Measurements from ENCODE around the gene ZBTB20.
"Not testable (repeated sequence)": the region's sequence is repeated elsewhere in the genome, so short reads cannot be mapped to it uniquely, and the experiment has no call there.

ZBTB20 gene

GRCh38 chr3:115113367-115113766, 33.7 kb downstream of the ZBTB20 start:
- Histone ChIP-seq H2BK120ac (ENCODE audit: low read depth, low read length) (no peak overlapping the region), H4K8ac (ENCODE audit: low read depth, low read length) (no peak overlapping the region), H3K56ac (ENCODE audit: low read length) (no peak overlapping the region), H3K9ac (ENCODE audit: low read length) (no peak overlapping the region), H4K5ac (ENCODE audit: low read length) (no peak overlapping the region), H2BK5ac (ENCODE audit: low read length) (no peak overlapping the region), H3K4me3 (ENCODE audit: low read length) (no peak overlapping the region), H3K36me3 (ENCODE audit: control insufficient read depth, insufficient read depth, low read length) (no peaks in the 10 kb centered on the region), H3K27me3 (ENCODE audit: insufficient read depth, low read length, poor library complexity) (no peaks in the 10 kb centered on the region), H3K79me1 (ENCODE audit: low read length) (no peaks in the 10 kb centered on the region), H3K27ac (ENCODE audit: low read depth, low read length) (no peak overlapping the region), H3K18ac (ENCODE audit: low read length) (no peak overlapping the region), H3K4me2 (ENCODE audit: low read length) (no peak overlapping the region), H3K4ac (ENCODE audit: low read depth, low read length) (no peak overlapping the region), H3K4me1 (ENCODE audit: control insufficient read depth, low read depth, low read length) (no peaks in the 10 kb centered on the region), H3K79me2 (ENCODE audit: control insufficient read depth, insufficient read depth, low read length) (no peaks in the 10 kb centered on the region), H3K23ac (ENCODE audit: low read length) (no peak overlapping the region), H2BK15ac (replicated peaks; ENCODE audit: low read depth) (no peak overlapping the region), H2AK5ac (ENCODE audit: low read length) (no peak overlapping the region)
- no CpG with 5 or more reads among the region's 1 CpG for WGBS (ENCODE audit: extremely low coverage, insufficient coverage, low lambda C conversion rate)
- DNase-seq = no peak

DNA sequence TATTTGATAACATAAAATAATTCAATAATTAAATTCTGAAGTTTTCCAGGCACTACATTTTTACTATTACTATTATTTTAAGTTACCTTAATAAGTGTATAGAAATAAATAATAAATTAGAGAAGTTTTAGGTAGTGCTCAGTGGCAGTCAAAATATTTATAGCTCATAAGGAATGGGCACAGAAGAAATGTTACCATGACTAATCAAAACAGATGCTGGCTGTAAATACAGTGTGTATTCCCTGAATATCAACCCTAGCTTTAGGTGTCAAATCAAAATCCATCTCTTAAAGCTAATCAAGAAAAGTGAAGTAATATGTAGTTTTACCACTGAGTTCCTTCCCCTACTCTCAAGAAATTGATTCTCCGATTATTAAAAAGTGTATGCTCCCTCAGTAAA, 35.5 kb downstream of the ZBTB20 start:
- H3K4me2 ChIP-seq (ENCODE audit: low read length) = no peak overlapping the region
- no peak overlapping the region for H2BK5ac ChIP-seq (ENCODE audit: low read length)
- H3K79me2 ChIP-seq (ENCODE audit: control insufficient read depth, insufficient read depth, low read length) = no peaks in the 10 kb centered on the region
- H3K4ac ChIP-seq (ENCODE audit: low read depth, low read length) = no peak overlapping the region
- WGBS (ENCODE audit: extremely low coverage, insufficient coverage, low lambda C conversion rate) = no CpG with 5 or more reads among the region's 1 CpG
- H3K27me3 ChIP-seq (ENCODE audit: insufficient read depth, low read length, poor library complexity) = no peaks in the 10 kb centered on the region
- no peak overlapping the region for H2AK5ac ChIP-seq (ENCODE audit: low read length)
- no peaks in the 10 kb centered on the region for H3K36me3 ChIP-seq (ENCODE audit: control insufficient read depth, insufficient read depth, low read length)
- H3K4me3 ChIP-seq (ENCODE audit: low read length) = no peak overlapping the region
- H3K9ac ChIP-seq (ENCODE audit: low read length) = no peak overlapping the region
- no peak overlapping the region for H3K27ac ChIP-seq (ENCODE audit: low read depth, low read length)
- no peak overlapping the region for H3K18ac ChIP-seq (ENCODE audit: low read length)
- H3K4me1 ChIP-seq (ENCODE audit: control insufficient read depth, low read depth, low read length) = no peaks in the 10 kb centered on the region
- DNase-seq = no peak
- no peak overlapping the region for H4K8ac ChIP-seq (ENCODE audit: low read depth, low read length)
- H4K5ac ChIP-seq (ENCODE audit: low read length) = no peak overlapping the region
- no peak overlapping the region for H3K56ac ChIP-seq (ENCODE audit: low read length)
- no peak overlapping the region for H3K23ac ChIP-seq (ENCODE audit: low read length)
- no peak overlapping the region for H2BK120ac ChIP-seq (ENCODE audit: low read depth, low read length)
- H3K79me1 ChIP-seq (ENCODE audit: low read length) = no peaks in the 10 kb centered on the region
- H2BK15ac ChIP-seq (replicated peaks; ENCODE audit: low read depth) = no peak overlapping the region

GRCh38 chr3:115110830-115111229, 36.3 kb downstream of the ZBTB20 start:
- Histone ChIP-seq H3K18ac (ENCODE audit: low read length) (no peak overlapping the region), H3K36me3 (ENCODE audit: control insufficient read depth, insufficient read depth, low read length) (no peaks in the 10 kb centered on the region), H3K4me1 (ENCODE audit: control insufficient read depth, low read depth, low read length) (no peaks in the 10 kb centered on the region), H2AK5ac (ENCODE audit: low read length) (no peak overlapping the region), H3K9ac (ENCODE audit: low read length) (no peak overlapping the region), H3K27me3 (ENCODE audit: insufficient read depth, low read length, poor library complexity) (no peaks in the 10 kb centered on the region), H3K79me2 (ENCODE audit: control insufficient read depth, insufficient read depth, low read length) (no peaks in the 10 kb centered on the region), H2BK15ac (replicated peaks; ENCODE audit: low read depth) (no peak overlapping the region), H3K4me2 (ENCODE audit: low read length) (no peak overlapping the region), H3K27ac (ENCODE audit: low read depth, low read length) (no peak overlapping the region), H3K79me1 (ENCODE audit: low read length) (no peaks in the 10 kb centered on the region), H4K5ac (ENCODE audit: low read length) (no peak overlapping the region), H3K23ac (ENCODE audit: low read length) (no peak overlapping the region), H2BK5ac (ENCODE audit: low read length) (no peak overlapping the region), H3K4me3 (ENCODE audit: low read length) (no peak overlapping the region), H3K56ac (ENCODE audit: low read length) (no peak overlapping the region), H4K8ac (ENCODE audit: low read depth, low read length) (no peak overlapping the region), H3K4ac (ENCODE audit: low read depth, low read length) (no peak overlapping the region), H2BK120ac (ENCODE audit: low read depth, low read length) (no peak overlapping the region)
- WGBS (ENCODE audit: extremely low coverage, insufficient coverage, low lambda C conversion rate) = no CpG with 5 or more reads among the region's 5 CpGs
- DNase-seq = no peak

DNA sequence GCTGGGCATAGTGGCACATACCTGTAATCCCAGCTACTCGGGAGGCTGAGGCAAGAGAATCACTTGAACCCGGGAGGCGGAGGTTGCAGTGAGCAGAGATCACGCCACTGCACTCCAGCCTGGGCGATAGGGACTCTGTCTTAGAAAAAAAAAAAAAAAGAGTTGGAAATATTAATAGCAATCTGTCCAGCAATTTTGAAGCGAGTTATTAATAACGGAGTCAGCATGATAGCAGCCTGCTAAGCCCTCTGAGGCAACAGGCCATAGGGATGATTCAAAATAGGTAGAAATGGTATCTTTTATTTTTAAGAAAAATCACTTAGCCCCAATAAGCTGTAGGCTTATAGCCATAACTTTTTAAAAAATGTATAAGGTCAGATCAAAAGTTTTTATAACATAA, 37.0 kb downstream of the ZBTB20 start:
- not testable (repeated sequence) for H2BK15ac ChIP-seq (replicated peaks; ENCODE audit: low read depth); H3K79me2 ChIP-seq (ENCODE audit: control insufficient read depth, insufficient read depth, low read length); H3K18ac ChIP-seq (ENCODE audit: low read length); H3K27ac ChIP-seq (ENCODE audit: low read depth, low read length); H3K79me1 ChIP-seq (ENCODE audit: low read length); DNase-seq; H4K5ac ChIP-seq (ENCODE audit: low read length); H3K4ac ChIP-seq (ENCODE audit: low read depth, low read length); H2BK5ac ChIP-seq (ENCODE audit: low read length); H3K23ac ChIP-seq (ENCODE audit: low read length); H3K36me3 ChIP-seq (ENCODE audit: control insufficient read depth, insufficient read depth, low read length); H3K27me3 ChIP-seq (ENCODE audit: insufficient read depth, low read length, poor library complexity); H3K9ac ChIP-seq (ENCODE audit: low read length); H3K56ac ChIP-seq (ENCODE audit: low read length); H4K8ac ChIP-seq (ENCODE audit: low read depth, low read length); H2AK5ac ChIP-seq (ENCODE audit: low read length); H3K4me3 ChIP-seq (ENCODE audit: low read length); H3K4me2 ChIP-seq (ENCODE audit: low read length); H3K4me1 ChIP-seq (ENCODE audit: control insufficient read depth, low read depth, low read length); H2BK120ac ChIP-seq (ENCODE audit: low read depth, low read length)
- WGBS (ENCODE audit: extremely low coverage, insufficient coverage, low lambda C conversion rate) = no CpG with 5 or more reads among the region's 7 CpGs

DNA sequence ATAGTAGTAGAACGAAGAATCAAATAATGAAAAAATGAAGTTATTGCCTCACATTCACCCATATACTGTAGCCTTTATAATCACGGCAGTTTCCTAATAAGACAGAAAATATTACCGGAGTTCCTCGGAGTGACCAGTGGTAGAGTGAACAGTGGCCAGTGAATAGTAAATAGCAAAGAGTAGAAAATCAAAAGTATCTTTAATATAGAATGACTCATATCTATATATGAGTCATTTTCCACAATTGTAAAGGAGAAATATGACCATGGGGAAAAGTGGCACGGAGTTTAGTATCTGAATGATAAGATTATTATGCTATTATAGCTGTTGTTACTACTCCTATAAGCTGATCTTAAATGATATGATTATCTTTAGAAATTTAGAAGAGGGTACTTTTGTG, 38.5 kb downstream of the ZBTB20 start:
- H4K8ac ChIP-seq (ENCODE audit: low read depth, low read length) = no peak overlapping the region
- H3K23ac ChIP-seq (ENCODE audit: low read length) = no peak overlapping the region
- no peak overlapping the region for H3K18ac ChIP-seq (ENCODE audit: low read length)
- H3K56ac ChIP-seq (ENCODE audit: low read length) = no peak overlapping the region
- no peak overlapping the region for H2BK15ac ChIP-seq (replicated peaks; ENCODE audit: low read depth)
- no peak overlapping the region for H3K4ac ChIP-seq (ENCODE audit: low read depth, low read length)
- H3K9ac ChIP-seq (ENCODE audit: low read length) = no peak overlapping the region
- no peak overlapping the region for H2BK5ac ChIP-seq (ENCODE audit: low read length)
- no peak overlapping the region for H3K27ac ChIP-seq (ENCODE audit: low read depth, low read length)
- no peaks in the 10 kb centered on the region for H3K4me1 ChIP-seq (ENCODE audit: control insufficient read depth, low read depth, low read length)
- H3K36me3 ChIP-seq (ENCODE audit: control insufficient read depth, insufficient read depth, low read length) = no peaks in the 10 kb centered on the region
- no peak overlapping the region for H3K4me2 ChIP-seq (ENCODE audit: low read length)
- no peak for DNase-seq
- no peak overlapping the region for H2AK5ac ChIP-seq (ENCODE audit: low read length)
- no peak overlapping the region for H4K5ac ChIP-seq (ENCODE audit: low read length)
- H2BK120ac ChIP-seq (ENCODE audit: low read depth, low read length) = no peak overlapping the region
- WGBS (ENCODE audit: extremely low coverage, insufficient coverage, low lambda C conversion rate) = no CpG with 5 or more reads among the region's 5 CpGs
- H3K79me1 ChIP-seq (ENCODE audit: low read length) = no peaks in the 10 kb centered on the region
- no peaks in the 10 kb centered on the region for H3K79me2 ChIP-seq (ENCODE audit: control insufficient read depth, insufficient read depth, low read length)
- H3K4me3 ChIP-seq (ENCODE audit: low read length) = no peak overlapping the region
- no peaks in the 10 kb centered on the region for H3K27me3 ChIP-seq (ENCODE audit: insufficient read depth, low read length, poor library complexity)

DNA sequence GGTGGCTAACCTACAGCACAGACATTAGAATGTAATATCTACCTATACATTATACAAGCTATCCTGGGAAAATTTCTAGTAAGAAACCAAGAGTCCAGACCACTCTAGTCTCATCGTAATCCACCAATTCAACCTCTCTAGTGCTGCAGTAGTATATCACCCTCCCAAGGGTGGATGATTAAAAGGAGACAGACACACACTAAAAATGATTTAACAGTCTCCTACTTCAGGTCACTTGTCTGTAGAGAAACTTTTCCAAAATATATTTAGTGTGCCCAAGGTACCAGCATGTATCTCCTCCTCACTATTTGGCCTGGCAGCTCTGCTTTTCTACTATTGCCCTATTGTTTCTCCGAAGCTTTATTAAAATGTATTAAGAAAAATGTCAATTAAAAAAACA, 45.0 kb downstream of the ZBTB20 start:
- H3K79me2 ChIP-seq (ENCODE audit: control insufficient read depth, insufficient read depth, low read length) = no peaks in the 10 kb centered on the region
- no peak overlapping the region for H3K23ac ChIP-seq (ENCODE audit: low read length)
- no peak overlapping the region for H3K18ac ChIP-seq (ENCODE audit: low read length)
- no peak overlapping the region for H2BK15ac ChIP-seq (replicated peaks; ENCODE audit: low read depth)
- H3K27me3 ChIP-seq (ENCODE audit: insufficient read depth, low read length, poor library complexity) = no peaks in the 10 kb centered on the region
- no peak overlapping the region for H3K9ac ChIP-seq (ENCODE audit: low read length)
- no peak overlapping the region for H3K27ac ChIP-seq (ENCODE audit: low read depth, low read length)
- H3K4me3 ChIP-seq (ENCODE audit: low read length) = no peak overlapping the region
- H2AK5ac ChIP-seq (ENCODE audit: low read length) = no peak overlapping the region
- H4K8ac ChIP-seq (ENCODE audit: low read depth, low read length) = no peak overlapping the region
- H3K4ac ChIP-seq (ENCODE audit: low read depth, low read length) = no peak overlapping the region
- H3K56ac ChIP-seq (ENCODE audit: low read length) = no peak overlapping the region
- no peak overlapping the region for H2BK5ac ChIP-seq (ENCODE audit: low read length)
- H4K5ac ChIP-seq (ENCODE audit: low read length) = no peak overlapping the region
- no peaks in the 10 kb centered on the region for H3K4me1 ChIP-seq (ENCODE audit: control insufficient read depth, low read depth, low read length)
- no peaks in the 10 kb centered on the region for H3K79me1 ChIP-seq (ENCODE audit: low read length)
- no peak for DNase-seq
- H3K36me3 ChIP-seq (ENCODE audit: control insufficient read depth, insufficient read depth, low read length) = no peaks in the 10 kb centered on the region
- WGBS (ENCODE audit: extremely low coverage, insufficient coverage, low lambda C conversion rate) = no CpG with 5 or more reads among the region's 2 CpGs
- no peak overlapping the region for H2BK120ac ChIP-seq (ENCODE audit: low read depth, low read length)
- H3K4me2 ChIP-seq (ENCODE audit: low read length) = no peak overlapping the region
